ENCODE results near the gene LIPK.
"Not testable (repeated sequence)": the region's sequence is repeated elsewhere in the genome, so short reads cannot be mapped to it uniquely, and the experiment has no call there.

- TF ChIP-seq, protein P1, sequence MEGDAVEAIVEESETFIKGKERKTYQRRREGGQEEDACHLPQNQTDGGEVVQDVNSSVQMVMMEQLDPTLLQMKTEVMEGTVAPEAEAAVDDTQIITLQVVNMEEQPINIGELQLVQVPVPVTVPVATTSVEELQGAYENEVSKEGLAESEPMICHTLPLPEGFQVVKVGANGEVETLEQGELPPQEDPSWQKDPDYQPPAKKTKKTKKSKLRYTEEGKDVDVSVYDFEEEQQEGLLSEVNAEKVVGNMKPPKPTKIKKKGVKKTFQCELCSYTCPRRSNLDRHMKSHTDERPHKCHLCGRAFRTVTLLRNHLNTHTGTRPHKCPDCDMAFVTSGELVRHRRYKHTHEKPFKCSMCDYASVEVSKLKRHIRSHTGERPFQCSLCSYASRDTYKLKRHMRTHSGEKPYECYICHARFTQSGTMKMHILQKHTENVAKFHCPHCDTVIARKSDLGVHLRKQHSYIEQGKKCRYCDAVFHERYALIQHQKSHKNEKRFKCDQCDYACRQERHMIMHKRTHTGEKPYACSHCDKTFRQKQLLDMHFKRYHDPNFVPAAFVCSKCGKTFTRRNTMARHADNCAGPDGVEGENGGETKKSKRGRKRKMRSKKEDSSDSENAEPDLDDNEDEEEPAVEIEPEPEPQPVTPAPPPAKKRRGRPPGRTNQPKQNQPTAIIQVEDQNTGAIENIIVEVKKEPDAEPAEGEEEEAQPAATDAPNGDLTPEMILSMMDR (optimal IDR thresholded peaks at IDR 0.05 in 1 of 3, IDR thresholded peaks at IDR 0.05 in 1 of 3, conservative IDR thresholded peaks at IDR 0.05 in 1 of 3; ENCODE audit: extremely low read depth in 1 of 3, insufficient read depth in 2 of 3, low read length in 3 of 3): not testable (repeated sequence)
- not testable (repeated sequence) for TF ChIP-seq EZH2 (IDR thresholded peaks at IDR 0.05; ENCODE audit: low read length)
Measured at GRCh38 chr10:88741921-88742320, 35.9 kb downstream of the LIPK start.
